ENCODE results near the gene SULF2. TPM values are rescaled to one million over a fixed set of nuclear protein-coding genes. Genes with fewer than 3 reads are reported as not detected.
A peak's percentile ranks its signal among the peaks of the same experiment; 100 is the strongest.
"Not testable (repeated sequence)": the region's sequence is repeated elsewhere in the genome, so short reads cannot be mapped to it uniquely, and the experiment has no call there.

The SULF2 gene
- total and polyA plus RNA-seq, 5 donors = 25.4 to 59.1 (median 47.6) TPM

DNA sequence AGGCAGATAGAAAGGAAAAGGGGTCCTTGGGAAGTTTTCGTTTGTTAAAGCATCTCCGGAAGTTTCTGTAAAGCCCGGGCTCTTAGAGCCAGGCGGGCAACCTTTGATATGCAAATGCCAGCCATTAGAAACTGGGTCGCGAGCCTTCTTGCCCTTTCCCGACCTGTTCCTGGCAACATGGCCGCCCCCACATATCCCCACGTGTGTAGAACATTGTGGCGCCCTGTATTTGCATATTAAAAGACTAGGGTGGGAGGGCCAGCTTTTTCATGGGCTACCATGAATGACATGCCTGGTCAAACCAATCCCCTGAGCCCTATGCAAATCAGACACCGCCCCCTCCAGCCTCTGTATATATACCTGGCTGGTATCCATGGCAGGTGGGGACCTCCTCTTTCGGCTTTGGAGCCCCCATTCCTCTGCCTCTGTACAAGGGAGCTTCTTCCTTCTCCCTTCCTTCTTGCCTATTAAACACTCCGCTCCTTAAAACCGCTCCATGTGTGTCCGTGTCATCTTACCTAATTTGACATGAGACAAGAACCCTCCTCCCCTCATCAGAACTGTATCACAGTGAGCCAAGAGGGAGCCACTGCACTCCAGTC is 19.0 kb upstream of the SULF2 start:
- DNase-seq; H3K27me3 ChIP-seq (ENCODE audit: control insufficient read depth, insufficient read depth); H3K9me3 ChIP-seq (ENCODE audit: control insufficient read depth, low read length); intact Hi-C loops (cut with DNase I); H3K4me3 ChIP-seq (ENCODE audit: low read length); H3K27ac ChIP-seq (ENCODE audit: low read length); H3K4me1 ChIP-seq (ENCODE audit: control insufficient read depth, insufficient read depth, low read length); ATAC-seq: not testable (repeated sequence)
- WGBS = 79% methylated on average over 15 of the region's 15 CpGs

DNA sequence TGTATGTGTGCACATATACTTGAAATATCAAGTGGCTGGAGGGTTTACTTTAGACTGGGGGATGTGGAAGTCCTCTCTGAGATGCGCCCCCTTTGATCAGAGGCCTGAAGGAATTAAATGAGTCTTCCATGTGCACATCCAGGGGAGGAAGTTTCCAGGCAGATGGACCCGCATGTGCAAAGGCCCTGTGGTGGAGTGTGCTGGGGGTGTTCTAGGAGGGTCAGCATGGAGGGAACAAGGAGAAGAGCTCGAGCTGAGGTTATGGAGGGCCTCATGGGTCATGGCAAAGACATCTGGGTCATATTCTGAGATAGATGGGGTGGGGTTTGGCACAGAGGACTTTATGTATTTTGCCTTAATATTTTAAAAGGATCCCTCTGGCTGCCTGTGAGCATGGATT is 17.7 kb upstream of the SULF2 start:
- DNase-seq (no peak), ATAC-seq (no peak)
- intact Hi-C loops (cut with DNase I) = no loop called here
- Histone ChIP-seq H3K4me1 (ENCODE audit: control insufficient read depth, insufficient read depth, low read length) (no peaks in the 10 kb centered on the region), H3K27ac (ENCODE audit: low read length) (no peak overlapping the region), H3K4me3 (ENCODE audit: low read length) (no peak overlapping the region), H3K27me3 (ENCODE audit: control insufficient read depth, insufficient read depth) (no peaks in the 10 kb centered on the region), H3K9me3 (ENCODE audit: control insufficient read depth, low read length) (no peaks in the 10 kb centered on the region)
- 94% methylated on average over 3 of the region's 3 CpGs for WGBS

DNA sequence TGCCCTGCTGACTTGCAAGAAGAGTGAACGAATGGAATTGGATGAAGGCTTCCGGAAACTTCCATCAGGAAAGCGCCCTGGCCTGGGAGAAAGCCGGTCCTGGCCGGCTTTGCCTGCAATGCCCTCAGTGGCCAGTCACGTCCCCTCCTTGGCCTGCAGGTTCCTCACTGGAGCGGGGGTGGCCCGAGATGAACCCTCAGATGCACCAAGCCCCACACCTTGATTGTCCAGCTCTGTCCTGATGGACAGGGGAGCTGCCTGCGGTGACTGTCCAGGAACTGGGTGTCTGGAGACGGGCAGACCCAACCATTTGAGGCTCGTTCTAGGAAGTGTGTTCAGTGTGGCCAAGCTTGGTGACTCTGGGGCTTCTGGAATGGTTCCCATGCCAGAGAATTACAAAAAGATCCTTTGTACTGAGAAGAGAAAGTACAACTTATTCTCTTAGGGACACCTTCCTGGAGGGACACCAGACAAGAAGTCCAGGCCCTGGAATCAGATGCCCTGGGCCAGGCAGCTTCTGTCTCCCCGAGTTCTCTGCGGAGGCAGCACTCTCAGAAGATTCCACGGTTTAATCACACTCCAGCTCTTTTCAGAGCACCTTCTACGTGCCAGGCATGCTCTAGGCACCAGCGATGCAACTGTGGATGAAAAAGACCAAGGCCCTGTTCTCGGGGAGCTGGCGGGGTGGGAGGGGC is 17.1 kb upstream of the SULF2 start:
- Histone ChIP-seq H3K27ac (ENCODE audit: low read length) (no peak overlapping the region), H3K4me1 (ENCODE audit: control insufficient read depth, insufficient read depth, low read length) (no peaks in the 10 kb centered on the region), H3K9me3 (ENCODE audit: control insufficient read depth, low read length) (no peaks in the 10 kb centered on the region), H3K27me3 (ENCODE audit: control insufficient read depth, insufficient read depth) (no peaks in the 10 kb centered on the region), H3K4me3 (ENCODE audit: low read length) (no peak overlapping the region)
- intact Hi-C loops (cut with DNase I) = no loop called here
- DNase-seq (no peak), ATAC-seq (no peak)
- 90% methylated on average over 18 of the region's 18 CpGs for WGBS

DNA sequence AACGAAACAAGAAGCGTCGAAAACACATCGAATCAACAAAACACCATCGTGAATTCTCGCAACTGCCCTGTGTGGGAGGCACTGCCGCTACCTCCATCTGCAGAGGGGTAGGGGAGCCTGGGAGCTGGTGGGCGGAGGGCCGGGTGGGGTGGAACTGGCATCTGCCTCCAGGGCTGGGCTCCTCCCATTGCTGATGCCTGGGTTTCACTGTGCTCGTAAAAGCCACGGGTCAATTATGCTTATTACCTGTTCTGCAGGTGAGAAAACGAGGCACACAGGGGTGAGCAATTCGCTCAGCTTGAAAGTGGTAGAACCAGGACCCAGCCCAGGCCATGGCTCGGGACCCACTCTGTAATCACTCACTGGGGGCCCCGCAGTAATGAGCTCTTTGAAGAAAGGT is 16.5 kb upstream of the SULF2 start:
- WGBS = 84% methylated on average over 15 of the region's 15 CpGs
- no peak overlapping the region for H3K27ac ChIP-seq (ENCODE audit: low read length)
- DNase-seq (no peak), ATAC-seq (no peak)
- H3K4me1 ChIP-seq (ENCODE audit: control insufficient read depth, insufficient read depth, low read length) = no peaks in the 10 kb centered on the region
- intact Hi-C loops (cut with DNase I) = no loop called here
- no peaks in the 10 kb centered on the region for H3K27me3 ChIP-seq (ENCODE audit: control insufficient read depth, insufficient read depth)
- H3K9me3 ChIP-seq (ENCODE audit: control insufficient read depth, low read length) = no peaks in the 10 kb centered on the region
- H3K4me3 ChIP-seq (ENCODE audit: low read length) = no peak overlapping the region

DNA sequence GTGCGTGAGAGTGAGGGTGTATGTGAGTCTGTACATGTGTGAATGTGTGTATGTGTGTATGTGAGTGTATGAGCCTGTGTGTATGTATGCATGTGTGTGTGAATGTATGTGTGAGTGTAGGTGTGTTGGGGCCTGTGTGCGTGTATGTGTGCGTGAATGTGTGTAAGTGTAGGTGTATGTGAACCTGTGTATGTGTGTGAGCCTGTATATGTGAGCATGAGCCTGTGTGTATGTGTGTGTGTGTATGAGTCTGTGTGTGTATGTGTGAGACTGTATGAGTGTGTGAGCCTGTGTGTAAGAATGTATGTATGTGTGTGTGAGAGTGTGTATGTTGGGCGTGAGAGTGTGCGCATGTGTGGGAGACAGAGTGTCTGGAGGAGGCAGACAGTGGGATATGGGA is 15.8 kb upstream of the SULF2 start:
- DNase-seq (no peak), ATAC-seq (no peak)
- 94% methylated on average over 5 of the region's 5 CpGs for WGBS
- Histone ChIP-seq H3K4me1 (ENCODE audit: control insufficient read depth, insufficient read depth, low read length) (no peaks in the 10 kb centered on the region), H3K27me3 (ENCODE audit: control insufficient read depth, insufficient read depth) (no peaks in the 10 kb centered on the region), H3K9me3 (ENCODE audit: control insufficient read depth, low read length) (no peaks in the 10 kb centered on the region), H3K27ac (ENCODE audit: low read length) (no peak overlapping the region), H3K4me3 (ENCODE audit: low read length) (no peak overlapping the region)
- intact Hi-C loops (cut with DNase I) = no loop called here

DNA sequence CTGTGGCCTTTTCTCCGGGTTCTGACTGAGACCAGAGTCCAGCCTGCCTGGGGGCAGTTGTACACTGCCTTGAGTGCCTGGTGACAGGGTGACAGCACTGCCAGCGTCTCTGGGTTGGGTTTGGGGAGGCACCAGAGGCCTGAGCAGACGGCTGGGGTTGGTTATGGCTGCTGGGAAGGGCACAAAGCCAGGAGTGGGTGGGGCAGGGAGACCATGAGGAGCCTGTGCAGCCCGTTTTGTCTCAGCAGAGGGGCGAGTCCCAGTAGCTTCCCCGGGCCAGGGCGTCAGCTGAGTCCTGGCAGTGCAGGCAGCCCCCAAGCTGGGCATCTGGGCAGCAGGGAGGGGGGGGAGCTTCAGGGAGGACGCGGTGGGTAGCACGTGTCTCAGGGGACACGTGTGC is 15.3 kb upstream of the SULF2 start:
- ATAC-seq (no peak), DNase-seq (no peak)
- no peaks in the 10 kb centered on the region for H3K27me3 ChIP-seq (ENCODE audit: control insufficient read depth, insufficient read depth)
- 58% methylated on average over 11 of the region's 11 CpGs for WGBS
- H3K9me3 ChIP-seq (ENCODE audit: control insufficient read depth, low read length) = no peaks in the 10 kb centered on the region
- H3K27ac ChIP-seq (ENCODE audit: low read length) = no peak overlapping the region
- no peak overlapping the region for H3K4me3 ChIP-seq (ENCODE audit: low read length)
- intact Hi-C loops (cut with DNase I) = no loop called here
- H3K4me1 ChIP-seq (ENCODE audit: control insufficient read depth, insufficient read depth, low read length) = no peaks in the 10 kb centered on the region

DNA sequence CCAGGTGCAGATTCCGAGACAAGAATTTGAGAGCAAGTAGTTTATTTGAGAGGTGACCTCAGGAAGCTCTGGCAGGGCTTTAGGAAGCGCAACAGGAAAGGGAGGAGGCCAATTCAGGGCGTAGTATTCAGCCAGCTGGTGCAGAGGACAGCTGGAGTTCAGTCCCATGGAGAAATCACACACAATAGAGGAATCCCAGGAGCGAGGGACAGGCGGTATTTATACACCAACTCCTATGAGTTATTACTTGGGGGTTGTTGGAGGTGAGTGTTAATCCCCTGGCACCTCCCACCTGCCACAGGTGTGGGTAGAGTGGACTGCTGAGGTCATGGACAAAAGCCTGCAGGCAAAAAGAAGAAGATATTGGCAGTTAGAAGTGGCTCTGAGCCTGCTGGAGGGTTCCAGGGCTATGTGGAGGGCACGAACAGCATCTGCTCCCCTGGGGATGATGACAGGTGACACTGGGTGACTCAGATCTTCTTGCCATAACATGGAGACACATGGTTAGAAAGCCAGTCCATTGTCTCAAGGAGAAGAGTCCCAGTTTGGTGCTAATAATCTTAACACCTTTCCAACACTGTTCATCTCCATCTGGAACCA is 13.9 kb upstream of the SULF2 start:
- peak; percentile 65 to 92 for ATAC-seq
- Histone ChIP-seq H3K27ac (ENCODE audit: low read length) (no peak overlapping the region), H3K27me3 (ENCODE audit: control insufficient read depth, insufficient read depth) (no peaks in the 10 kb centered on the region), H3K4me3 (ENCODE audit: low read length) (no peak overlapping the region), H3K9me3 (ENCODE audit: control insufficient read depth, low read length) (no peaks in the 10 kb centered on the region), H3K4me1 (ENCODE audit: control insufficient read depth, insufficient read depth, low read length) (no peaks in the 10 kb centered on the region)
- 42% methylated on average over 6 of the region's 6 CpGs for WGBS
- intact Hi-C loops (cut with DNase I) = no loop called here
- DNase-seq = no peak

DNA sequence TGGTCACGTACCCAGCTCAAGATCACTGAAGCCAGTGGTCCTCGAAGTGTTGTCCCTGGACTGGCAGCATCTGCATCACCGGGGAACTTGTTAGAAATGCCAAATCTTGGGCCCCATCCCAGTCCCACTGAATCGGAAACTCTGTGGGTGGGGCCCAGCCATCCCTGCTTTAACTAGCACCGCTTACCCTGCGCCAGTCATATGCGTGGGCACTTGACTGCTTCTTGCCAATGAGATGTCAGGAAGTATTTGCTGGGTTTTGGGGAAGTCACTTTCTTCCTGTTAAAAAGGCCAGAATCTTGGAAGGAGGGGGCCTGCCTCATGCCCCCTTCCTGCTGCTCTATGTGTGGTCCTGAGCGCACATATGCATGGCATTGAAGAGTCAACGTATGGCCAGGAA is 11.7 kb upstream of the SULF2 start:
- no peak overlapping the region for H3K4me3 ChIP-seq (ENCODE audit: low read length)
- H3K27ac ChIP-seq (ENCODE audit: low read length) = no peak overlapping the region
- H3K27me3 ChIP-seq (ENCODE audit: control insufficient read depth, insufficient read depth) = no peaks in the 10 kb centered on the region
- H3K4me1 ChIP-seq (ENCODE audit: control insufficient read depth, insufficient read depth, low read length) = peaks cover 2% of the 10 kb centered on the region
- ATAC-seq (no peak), DNase-seq (no peak)
- intact Hi-C loops (cut with DNase I) = no loop called here
- H3K9me3 ChIP-seq (ENCODE audit: control insufficient read depth, low read length) = no peaks in the 10 kb centered on the region
- 85% methylated on average over 9 of the region's 9 CpGs for WGBS

DNA sequence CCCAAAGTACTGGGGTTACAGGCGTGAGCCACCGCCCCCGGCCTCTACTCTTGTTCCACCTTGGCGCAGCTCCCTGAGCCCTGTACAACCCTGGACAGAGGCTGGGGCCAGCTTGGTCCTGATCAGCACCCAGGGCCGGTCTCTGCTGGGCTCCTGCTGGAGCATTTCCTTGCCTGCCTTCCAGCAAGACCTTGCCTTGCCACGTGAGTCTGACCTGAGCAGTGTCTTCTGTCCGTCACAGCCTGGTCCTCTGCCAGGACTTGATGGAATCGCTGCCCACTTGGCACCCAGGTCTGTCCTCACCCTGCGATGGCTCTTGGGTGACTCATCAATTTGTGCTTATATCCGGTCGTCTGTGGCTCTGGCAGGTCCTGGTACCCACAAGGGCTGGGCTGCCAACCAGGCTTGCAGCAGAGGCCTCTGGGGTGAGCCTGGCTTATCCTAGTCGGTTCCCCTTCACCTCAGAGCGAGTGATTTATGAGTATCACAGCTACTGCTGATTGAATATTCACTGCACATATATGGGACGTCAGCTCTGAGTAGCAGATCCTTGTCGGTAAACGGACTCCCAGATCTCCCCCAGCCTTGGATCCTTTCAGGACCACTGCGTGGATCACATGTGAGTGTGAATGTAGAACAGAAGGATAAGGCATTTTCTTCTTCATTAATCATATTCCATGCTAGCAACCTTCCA is 10.1 kb upstream of the SULF2 start:
- ATAC-seq (peak in 1 of 2 donors; percentile 13), DNase-seq (peak in 1 of 3 donors; percentile 33)
- Histone ChIP-seq H3K27ac (ENCODE audit: low read length) (no peak overlapping the region), H3K4me1 (ENCODE audit: control insufficient read depth, insufficient read depth, low read length) (peaks cover 2% of the 10 kb centered on the region), H3K4me3 (ENCODE audit: low read length) (no peak overlapping the region), H3K27me3 (ENCODE audit: control insufficient read depth, insufficient read depth) (no peaks in the 10 kb centered on the region), H3K9me3 (ENCODE audit: control insufficient read depth, low read length) (no peaks in the 10 kb centered on the region)
- WGBS = 74% methylated on average over 17 of the region's 17 CpGs
- intact Hi-C loops (cut with DNase I) = no loop called here

DNA sequence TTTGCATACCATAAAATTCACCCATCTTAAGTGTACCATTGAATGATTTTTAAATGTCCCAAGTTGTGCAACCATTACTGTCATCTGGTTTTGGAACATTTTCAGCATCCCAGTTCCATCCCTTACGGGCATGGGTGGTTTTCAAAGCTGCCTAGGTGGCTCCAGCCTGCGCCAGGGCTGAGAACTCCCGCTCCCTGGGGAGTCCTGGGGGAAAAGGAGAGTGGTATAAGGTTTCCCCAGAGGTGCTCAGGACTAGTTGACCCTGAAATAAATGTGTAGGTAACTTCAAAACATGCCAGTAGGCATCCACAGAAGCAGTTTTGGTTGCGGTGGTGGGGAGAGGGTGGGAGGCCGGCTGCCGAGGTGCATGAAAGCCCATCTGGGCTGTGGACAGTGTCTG is 9.0 kb upstream of the SULF2 start:
- H3K4me1 ChIP-seq (ENCODE audit: control insufficient read depth, insufficient read depth, low read length); intact Hi-C loops (cut with DNase I); H3K27ac ChIP-seq (ENCODE audit: low read length); H3K4me3 ChIP-seq (ENCODE audit: low read length); ATAC-seq; DNase-seq; H3K9me3 ChIP-seq (ENCODE audit: control insufficient read depth, low read length); H3K27me3 ChIP-seq (ENCODE audit: control insufficient read depth, insufficient read depth): not testable (repeated sequence)
- 98% methylated on average over 6 of the region's 6 CpGs for WGBS

DNA sequence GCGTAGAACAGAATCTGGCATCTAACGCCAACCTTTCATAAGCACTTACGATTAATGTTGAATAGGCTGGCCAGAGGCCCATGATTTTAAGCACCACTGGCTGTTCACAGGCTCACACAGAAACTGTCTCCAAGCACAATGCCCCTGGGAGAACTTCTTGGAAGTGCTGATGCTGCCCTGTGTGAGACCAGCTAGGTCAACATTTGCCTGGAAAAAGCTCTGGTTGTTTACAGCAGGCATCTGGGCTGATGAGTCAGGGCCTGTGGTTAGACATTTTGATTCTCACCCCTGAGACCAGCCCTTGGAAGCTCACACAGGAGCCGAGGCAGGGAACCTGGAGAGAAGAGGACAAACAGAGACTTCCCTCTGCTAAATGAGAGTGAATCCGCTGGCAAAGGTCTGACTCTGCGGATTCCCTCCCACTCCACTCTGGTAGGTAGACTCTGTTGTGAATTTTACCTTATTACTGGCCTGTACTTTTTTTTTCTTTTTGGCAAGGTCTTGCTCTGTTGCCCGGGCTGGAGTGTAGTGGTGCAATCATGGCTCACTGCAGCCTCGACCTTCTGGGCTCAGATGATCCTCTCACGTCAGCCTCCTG is 6.8 kb upstream of the SULF2 start:
- intact Hi-C loops (cut with DNase I) = no loop called here
- no peak overlapping the region for H3K27ac ChIP-seq (ENCODE audit: low read length)
- peak; percentile 78 to 90 (median 81) for DNase-seq
- ATAC-seq = peak; percentile 93
- WGBS = 56% methylated on average over 9 of the region's 9 CpGs
- peaks cover 2% of the 10 kb centered on the region for H3K4me1 ChIP-seq (ENCODE audit: control insufficient read depth, insufficient read depth, low read length)
- no peaks in the 10 kb centered on the region for H3K9me3 ChIP-seq (ENCODE audit: control insufficient read depth, low read length)
- no peak overlapping the region for H3K4me3 ChIP-seq (ENCODE audit: low read length)
- no peaks in the 10 kb centered on the region for H3K27me3 ChIP-seq (ENCODE audit: control insufficient read depth, insufficient read depth)
